Transverse colon (tissue), 4 donors: ENCODE data around the gene MCC. TPM values are rescaled to one million over a fixed set of nuclear protein-coding genes. Genes with fewer than 3 reads are reported as not detected.

Experiments used
- DNase-seq: peaks from one replicate; pipeline ENCODE4 v3.0.0-alpha.2; 2019
- H3K27ac ChIP-seq, 4 donors: fragments of 200-600 bp; sonication (generic); 2 replicates each; pipeline ENCODE4 v1.5.1; 2016 to 2018; ENCODE audit warnings: inconsistent platforms in 4 of 4
- H3K27me3 ChIP-seq: fragments of 200-600 bp; sonication (generic); 2 replicates; pipeline ENCODE4 v1.5.1; 2017; ENCODE audit warnings: inconsistent platforms
- H3K36me3 ChIP-seq, 4 donors: fragments of 200-600 bp; sonication (generic); 2 replicates each; pipeline ENCODE4 v1.5.1; 2017 to 2019; ENCODE audit warnings: inconsistent platforms in 4 of 4
- H3K4me1 ChIP-seq, 4 donors: fragments of 200-600 bp; sonication (generic); 2 replicates each; pipeline ENCODE4 v1.5.1; 2017 to 2020; ENCODE audit warnings: inconsistent platforms in 4 of 4
- H3K4me3 ChIP-seq, 4 donors: fragments of 200-600 bp; sonication (generic); 1 replicate in 1 of 4; 2 replicates in 3 of 4; pipeline versions ENCODE4 v1.5.1 to v1.6.1; 2017 to 2019; ENCODE audit warnings: inconsistent platforms in 4 of 4
- H3K9me3 ChIP-seq, 2 donors: fragments of 200-600 bp; sonication (generic); 2 replicates each; pipeline ENCODE4 v1.5.1; 2017 to 2019; ENCODE audit warnings: inconsistent platforms in 2 of 2
- CTCF ChIP-seq, 5 experiments: fragments of 200-600 bp in 3 of 5; fragments of 450-650 bp in 2 of 5; sonication (generic) in 3 of 5; IDR thresholded peaks; 1 replicate in 2 of 5; 2 replicates in 3 of 5; pipeline ENCODE4 v1.5.1; 2016 to 2017; ENCODE audit warnings: antibody characterized with exemption in 5 of 5, inconsistent platforms in 3 of 5, mild to moderate bottlenecking in 2 of 5, moderate library complexity in 1 of 5
- EP300 ChIP-seq: sonication (generic); formaldehyde crosslinking; IDR thresholded peaks from one replicate; pipeline ENCODE4 v1.6.1; 2017; ENCODE audit warnings: antibody characterized with exemption, low read depth
- POLR2A ChIP-seq: fragments of 450-650 bp; IDR thresholded peaks from one replicate; pipeline ENCODE4 v1.6.1; 2016; ENCODE audit warnings: antibody characterized with exemption, mild to moderate bottlenecking, moderate library complexity
- POLR2AphosphoS5 ChIP-seq, 3 donors: sonication (generic); formaldehyde crosslinking; IDR thresholded peaks; one replicate each; pipeline ENCODE4 v1.6.1; 2016; ENCODE audit warnings: antibody characterized with exemption in 3 of 3
- WGBS, 2 donors: methylation state at CpG; one replicate each; pipeline ENCODE4 v1.1.5; 2018; ENCODE audit warnings: low coverage in 1 of 2; 5-methylcytosine and 5-hydroxymethylcytosine counted together
- in situ Hi-C, 4 donors: fragments of 200-750 bp; cut with MboI; loops; one replicate each; pipeline versions ENCODE4 v1.15.0 to v1.15.1; 2017; ENCODE audit warnings: low sequenced_read_pairs in 3 of 4, low pct_ligation_motif_present in 1 of 4, low pct_unique_long_range_greater_than_20kb in 1 of 4
- intact Hi-C: fragments of 100-400 bp; cut with DNase I; formaldehyde crosslinking; loops from one replicate; pipeline ENCODE4 v1.15.1; 2023; ENCODE audit warnings: low total_unique reads
- total RNA-seq, 4 donors: library from RNA; depleted of rRNA; stranded (reverse); fragments of >200 nt; gene quantifications; one replicate each; pipeline ENCODE4 v1.1.0, GENCODE V29; 2016

The MCC gene
- total RNA-seq, 4 donors from 2014 or later = 2.6 to 28.4 (median 16.4) TPM

- H3K27me3 ChIP-seq = no peaks in the 10 kb centered on the region
- TF ChIP-seq EP300 (no peak), CTCF (IDR thresholded peaks at IDR 0.05) (no peak)
- H3K4me1 ChIP-seq = no peaks in the 10 kb centered on the region
- 96 to 100% methylated on average over 1 to 4 of the region's 4 CpGs for WGBS, 2 donors
- no peak overlapping the region for H3K4me3 ChIP-seq
- intact Hi-C loops = no loop called here
- DNase-seq = no peak
- H3K36me3 ChIP-seq = peaks cover 0 to 7% (median 0%) of the 10 kb centered on the region in 4 donors
- in situ Hi-C loops = no loop called here
- no peak overlapping the region for H3K27ac ChIP-seq
- no peaks in the 10 kb centered on the region for H3K9me3 ChIP-seq
These were observed 462.7 kb downstream of the MCC start for GRCh38 chr5:113025596-113025995.

GRCh38 chr5:113024076-113024697 lies 464.1 kb downstream of the MCC start:
- in situ Hi-C loops = no loop called here
- WGBS, 2 donors = 76 to 78% methylated on average over 6 of the region's 6 CpGs

GRCh38 chr5:113022661-113023060 lies 465.6 kb downstream of the MCC start:
- H3K27me3 ChIP-seq = no peaks in the 10 kb centered on the region
- no peaks in the 10 kb centered on the region for H3K9me3 ChIP-seq
- DNase-seq = no peak
- H3K4me3 ChIP-seq = no peak overlapping the region
- H3K36me3 ChIP-seq = peaks cover 0 to 1% (median 0%) of the 10 kb centered on the region in 4 donors
- TF ChIP-seq POLR2A (no peak), CTCF (IDR thresholded peaks at IDR 0.05) (no peak), EP300 (no peak), POLR2AphosphoS5 (IDR thresholded peaks at IDR 0.05) (no peak)
- no peak overlapping the region for H3K27ac ChIP-seq
- intact Hi-C loops = no loop called here
- WGBS, 2 donors = 47 to 50% methylated on average over 2 of the region's 2 CpGs
- H3K4me1 ChIP-seq = no peaks in the 10 kb centered on the region
- in situ Hi-C loops = no loop called here

More at GRCh38 chr5:113024076-113024697, 464.1 kb downstream of the MCC start:
- H3K9me3 ChIP-seq = no peaks in the 10 kb centered on the region
- H3K27ac ChIP-seq = no peak overlapping the region
- peaks cover 0 to 7% (median 0%) of the 10 kb centered on the region in 4 donors for H3K36me3 ChIP-seq
- DNase-seq = no peak
- H3K4me3 ChIP-seq = no peak overlapping the region
- no peaks in the 10 kb centered on the region for H3K4me1 ChIP-seq
- no peaks in the 10 kb centered on the region for H3K27me3 ChIP-seq
- intact Hi-C loops = no loop called here
- TF ChIP-seq POLR2AphosphoS5 (IDR thresholded peaks at IDR 0.05) = no peak

GRCh38 chr5:113020461-113021273 lies 467.6 kb downstream of the MCC start:
- intact Hi-C loops = no loop called here
- DNase-seq = no peak
- no peaks in the 10 kb centered on the region for H3K27me3 ChIP-seq

GRCh38 chr5:113017881-113018635 lies 470.2 kb downstream of the MCC start:
- in situ Hi-C loops = no loop called here
- Histone ChIP-seq H3K4me3 (no peak overlapping the region), H3K4me1 (no peaks in the 10 kb centered on the region), H3K9me3 (no peaks in the 10 kb centered on the region), H3K36me3 (peaks cover 0 to 11% (median 3%) of the 10 kb centered on the region in 4 donors), H3K27me3 (no peaks in the 10 kb centered on the region), H3K27ac (no peak overlapping the region)
- TF ChIP-seq EP300 (no peak), POLR2A (no peak), CTCF (IDR thresholded peaks at IDR 0.05) (no peak)
- WGBS, 2 donors = 98% methylated on average over 2 of the region's 2 CpGs; no CpG with 5 or more reads in 1 of the 2 donors
- DNase-seq = no peak
- intact Hi-C loops = no loop called here

More at GRCh38 chr5:113020461-113021273, 467.6 kb downstream of the MCC start:
- H3K36me3 ChIP-seq = no peaks in the 10 kb centered on the region
- no peak for TF ChIP-seq POLR2AphosphoS5 (IDR thresholded peaks at IDR 0.05)
- in situ Hi-C loops = no loop called here
- no peak overlapping the region for H3K27ac ChIP-seq
- H3K4me3 ChIP-seq = no peak overlapping the region
- WGBS, 2 donors = 84 to 85% methylated on average over 11 of the region's 11 CpGs
- H3K4me1 ChIP-seq = no peaks in the 10 kb centered on the region
- H3K9me3 ChIP-seq = no peaks in the 10 kb centered on the region
